CMK (cell line): ENCODE results near the gene SOX4.
A peak's percentile ranks its signal among the peaks of the same experiment; 100 is the strongest.
"Not testable (repeated sequence)": the region's sequence is repeated elsewhere in the genome, so short reads cannot be mapped to it uniquely, and the experiment has no call there.

Experiments used
- DNase-seq: peaks from one replicate; pipeline ENCODE4 v3.0.0-alpha.2; 2010; ENCODE audit warnings: low read depth

SOX4 gene

GRCh38 chr6:21593412-21593926 lies at the start of gene SOX4:
Gene SOX4 (plus strand): TSS chr6:21593751. CDS start chr6:21594535, 784 bp downstream.
- peak; percentile 80 for DNase-seq

GRCh38 chr6:21552286-21552685 lies 41.3 kb upstream of the SOX4 start:
- DNase-seq = not testable (repeated sequence)

- DNase-seq = no peak
These were observed 39.3 kb upstream of the SOX4 start for GRCh38 chr6:21554286-21554685.

DNA sequence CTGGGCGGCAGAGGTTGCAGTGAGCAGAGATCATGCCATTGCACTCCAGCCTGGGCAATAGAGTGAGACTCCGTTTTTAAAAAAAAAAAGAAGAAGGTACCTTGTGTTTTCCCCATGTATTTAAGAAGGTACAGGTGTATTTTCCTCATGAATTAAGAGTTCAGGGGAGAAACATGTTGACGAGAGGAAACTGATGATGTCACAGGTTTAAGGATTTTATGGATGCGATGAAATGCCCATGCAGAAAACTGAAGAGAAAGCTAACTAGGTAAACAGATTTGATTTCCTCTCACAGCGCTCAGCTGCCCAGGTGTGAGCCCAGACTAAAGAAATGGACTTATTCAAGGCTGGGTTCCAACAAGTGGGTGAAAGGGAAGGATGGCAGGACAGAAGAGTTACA lies 38.4 kb upstream of the SOX4 start:
- DNase-seq = no peak

DNA sequence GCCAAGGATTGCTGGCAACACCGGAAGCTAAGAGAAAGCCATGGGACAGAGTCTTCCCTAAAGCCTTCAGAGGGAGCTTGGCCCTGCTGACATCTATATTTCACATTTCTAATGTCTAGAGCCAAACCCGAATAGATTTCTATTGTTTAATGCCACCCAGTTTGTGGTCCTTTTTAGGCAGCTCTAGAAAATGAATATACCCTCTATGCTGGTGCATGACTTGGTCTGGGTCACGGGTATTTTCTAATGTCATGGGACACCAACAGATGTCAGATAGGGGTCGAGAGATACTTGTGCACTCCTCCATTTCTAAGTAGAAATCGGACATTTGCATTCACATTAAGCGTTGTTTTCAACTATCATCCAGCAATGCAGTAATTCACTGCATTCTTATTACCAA lies 37.0 kb upstream of the SOX4 start:
- DNase-seq = no peak

DNA sequence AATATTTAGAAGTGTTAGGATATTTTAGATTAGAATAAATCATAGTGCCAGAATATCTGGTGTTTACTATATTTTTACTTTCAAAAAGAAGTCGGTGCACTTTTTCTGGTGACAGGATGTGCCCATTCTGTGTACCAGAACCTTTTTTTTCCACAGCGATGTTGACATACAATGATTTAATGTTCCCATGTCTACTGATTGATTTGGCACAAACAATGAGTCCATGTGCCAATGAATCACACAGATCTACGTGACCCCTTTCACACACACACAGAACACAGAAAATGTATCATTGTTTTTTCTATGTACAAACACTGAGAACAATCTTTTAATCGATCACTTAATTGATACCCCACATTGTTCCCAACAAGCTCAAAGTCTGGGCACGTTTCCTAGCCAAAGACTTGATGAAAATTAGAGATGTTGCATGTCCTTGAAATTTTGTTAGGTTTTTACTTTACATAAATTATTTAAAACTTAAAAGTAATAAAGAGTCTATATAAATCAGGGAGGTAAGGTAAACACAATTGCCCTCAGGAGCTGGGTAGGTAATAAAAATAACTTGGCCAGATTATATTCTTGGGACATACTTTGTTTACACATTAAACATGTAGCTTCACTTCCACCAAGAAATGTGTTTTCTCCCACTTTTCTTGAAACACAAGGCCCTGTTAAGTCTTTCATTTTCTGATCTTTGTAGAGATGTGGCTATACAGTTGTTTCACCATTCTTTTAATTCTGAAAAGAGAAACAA lies 36.4 kb upstream of the SOX4 start:
- DNase-seq = no peak

DNA sequence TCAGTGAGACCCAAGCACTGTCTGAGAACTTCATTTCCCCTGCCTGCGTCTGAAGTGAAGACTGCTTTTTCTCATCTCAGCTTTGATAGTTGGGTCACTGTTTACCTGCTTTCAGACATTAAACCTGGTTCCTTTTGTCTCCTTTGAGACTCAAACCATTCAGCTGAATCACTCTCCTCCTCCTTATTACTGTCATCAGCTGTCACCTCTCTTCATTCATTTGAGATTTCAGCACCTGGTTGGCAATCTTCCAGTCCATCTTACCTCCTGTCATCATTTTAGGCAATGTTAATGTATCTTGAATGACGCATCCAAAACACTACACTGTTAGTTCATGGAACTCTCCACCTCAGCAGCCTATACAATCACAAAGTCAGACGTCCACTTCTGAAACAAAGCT lies 34.3 kb upstream of the SOX4 start:
- DNase-seq = no peak

- DNase-seq = no peak
These were observed 33.3 kb upstream of the SOX4 start for GRCh38 chr6:21560249-21560648.

DNA sequence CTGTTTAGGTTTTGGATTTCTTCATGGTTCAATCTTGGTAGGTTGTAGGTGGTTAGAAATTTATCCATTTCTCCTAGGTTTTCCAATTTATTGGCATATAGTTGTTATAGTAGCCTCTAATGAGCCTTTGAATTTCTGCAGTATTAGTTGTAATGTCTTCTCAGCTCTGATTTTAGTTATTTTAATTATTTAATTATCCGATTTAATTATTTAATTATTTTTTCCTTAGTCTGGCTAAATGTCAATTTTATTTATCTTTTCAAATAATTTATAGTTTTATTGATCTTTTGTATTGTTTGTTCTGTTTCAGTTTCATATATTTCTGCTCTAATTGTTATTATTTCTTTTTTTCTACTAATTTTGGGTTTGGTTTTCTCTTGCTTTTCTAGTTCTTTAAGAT lies 28.1 kb upstream of the SOX4 start:
- no peak for DNase-seq

GRCh38 chr6:21578523-21578922 lies 15.0 kb upstream of the SOX4 start:
- no peak for DNase-seq

- no peak for DNase-seq
These were observed 10.9 kb upstream of the SOX4 start for GRCh38 chr6:21582651-21583050.

GRCh38 chr6:21586300-21586699 lies 7.3 kb upstream of the SOX4 start:
- DNase-seq = no peak

GRCh38 chr6:21586740-21587178 lies 6.8 kb upstream of the SOX4 start:
- DNase-seq = no peak

DNA sequence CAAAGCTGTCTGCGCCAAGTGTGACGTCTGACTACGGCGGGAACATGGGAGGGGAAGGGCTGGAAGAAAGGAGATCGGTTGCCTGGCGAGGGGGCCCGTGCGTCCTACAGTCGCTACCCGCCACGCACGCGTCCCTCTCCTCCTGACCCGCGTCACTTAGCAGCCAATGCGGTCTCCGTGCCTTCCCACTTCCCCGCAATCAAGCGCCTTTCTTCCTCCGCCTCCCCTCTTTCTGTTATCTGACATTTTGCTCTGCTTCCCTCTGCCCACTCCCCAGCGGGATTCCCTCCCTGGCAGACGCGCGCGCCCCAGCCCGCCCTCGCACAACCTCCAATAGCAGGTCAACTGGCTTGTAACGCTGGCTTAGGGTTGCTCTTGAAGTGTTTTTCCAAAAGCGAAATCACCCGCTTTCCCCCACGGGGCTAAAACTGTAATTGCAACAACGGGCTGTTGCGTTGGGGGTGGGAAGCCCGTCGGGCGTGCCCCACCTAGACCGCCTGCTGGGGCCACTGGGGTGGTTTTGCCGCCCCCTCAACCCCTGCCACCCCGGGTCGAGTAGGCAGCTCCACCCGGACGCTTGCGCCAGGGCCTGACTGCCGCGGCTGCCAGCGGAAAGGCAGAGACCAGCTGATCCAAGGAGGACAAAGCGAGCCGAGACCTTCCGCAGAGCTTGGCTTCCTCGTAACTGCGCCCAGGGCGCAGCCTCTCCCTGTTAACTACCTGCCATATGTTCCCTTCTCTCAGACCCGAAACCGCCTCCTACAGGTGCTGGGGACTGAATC lies 6.2 kb upstream of the SOX4 start:
- no peak for DNase-seq

DNA sequence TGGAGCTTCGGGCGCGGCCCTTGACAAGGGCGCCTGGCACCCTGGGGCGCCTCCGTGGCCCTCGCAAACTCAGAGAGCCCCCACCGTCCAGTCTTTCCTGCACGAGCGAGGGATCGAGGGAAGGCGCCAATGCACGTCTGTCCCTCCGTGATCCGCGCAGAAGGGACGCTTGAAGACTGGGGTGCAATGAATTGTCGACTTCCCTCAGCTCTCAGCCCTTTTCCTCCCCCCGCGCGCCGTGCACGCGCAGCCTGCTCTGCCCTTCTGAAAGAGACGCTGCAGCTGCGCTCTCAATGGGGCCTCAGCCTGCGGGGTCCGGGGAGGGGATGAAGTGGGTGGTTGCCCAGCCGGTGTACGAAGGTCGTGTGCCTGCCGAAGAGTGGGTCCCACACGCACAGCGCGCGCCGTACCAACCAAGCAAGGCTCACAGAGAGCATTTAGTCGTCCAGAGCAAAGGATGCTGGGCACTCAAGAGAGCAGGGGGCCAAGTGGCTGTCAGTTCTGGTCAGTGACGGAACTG lies 5.5 kb upstream of the SOX4 start:
- DNase-seq = no peak

DNA sequence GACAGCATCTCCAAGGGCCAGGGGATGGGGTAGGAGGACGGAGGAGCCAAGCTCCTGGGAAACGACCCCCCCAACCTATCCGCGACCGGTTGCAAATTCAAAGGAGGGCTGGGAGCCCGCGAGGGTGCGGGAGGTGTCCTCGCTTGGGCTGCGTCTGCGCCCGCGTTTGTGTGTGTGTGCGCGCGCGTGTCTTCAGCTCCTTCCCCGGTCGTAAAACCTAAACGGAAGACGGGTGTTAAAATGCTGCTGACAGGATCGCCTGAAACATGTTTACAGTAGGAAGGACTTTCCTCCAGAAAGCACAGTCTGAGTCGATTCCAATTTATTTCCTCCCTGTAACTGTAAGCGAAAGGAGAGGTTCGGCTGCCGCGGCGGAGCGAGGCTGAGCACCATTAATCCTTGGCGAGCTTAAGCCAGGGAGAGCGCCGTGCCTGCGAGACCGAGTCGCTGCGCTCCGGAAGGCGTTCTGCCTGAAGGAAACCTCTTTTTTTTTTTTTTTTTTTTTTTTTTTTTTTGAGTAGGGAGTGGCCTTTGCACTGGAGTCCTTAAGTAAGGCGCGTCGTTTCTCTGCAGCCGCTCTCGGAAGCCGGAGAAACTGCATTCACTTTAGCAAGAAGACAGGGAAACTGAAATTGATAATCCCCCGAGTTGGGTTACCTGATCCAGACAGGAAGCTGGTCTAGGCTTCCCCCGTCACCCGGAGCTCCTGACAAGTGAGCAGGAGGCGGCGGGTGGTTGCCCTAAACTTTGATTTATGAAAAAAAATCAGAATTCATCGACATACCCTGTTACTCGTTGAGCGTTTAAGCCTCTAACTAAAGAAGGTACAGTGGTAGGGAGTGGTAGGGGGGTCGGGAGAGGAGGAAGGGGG lies 4.8 kb upstream of the SOX4 start:
- DNase-seq = no peak

DNA sequence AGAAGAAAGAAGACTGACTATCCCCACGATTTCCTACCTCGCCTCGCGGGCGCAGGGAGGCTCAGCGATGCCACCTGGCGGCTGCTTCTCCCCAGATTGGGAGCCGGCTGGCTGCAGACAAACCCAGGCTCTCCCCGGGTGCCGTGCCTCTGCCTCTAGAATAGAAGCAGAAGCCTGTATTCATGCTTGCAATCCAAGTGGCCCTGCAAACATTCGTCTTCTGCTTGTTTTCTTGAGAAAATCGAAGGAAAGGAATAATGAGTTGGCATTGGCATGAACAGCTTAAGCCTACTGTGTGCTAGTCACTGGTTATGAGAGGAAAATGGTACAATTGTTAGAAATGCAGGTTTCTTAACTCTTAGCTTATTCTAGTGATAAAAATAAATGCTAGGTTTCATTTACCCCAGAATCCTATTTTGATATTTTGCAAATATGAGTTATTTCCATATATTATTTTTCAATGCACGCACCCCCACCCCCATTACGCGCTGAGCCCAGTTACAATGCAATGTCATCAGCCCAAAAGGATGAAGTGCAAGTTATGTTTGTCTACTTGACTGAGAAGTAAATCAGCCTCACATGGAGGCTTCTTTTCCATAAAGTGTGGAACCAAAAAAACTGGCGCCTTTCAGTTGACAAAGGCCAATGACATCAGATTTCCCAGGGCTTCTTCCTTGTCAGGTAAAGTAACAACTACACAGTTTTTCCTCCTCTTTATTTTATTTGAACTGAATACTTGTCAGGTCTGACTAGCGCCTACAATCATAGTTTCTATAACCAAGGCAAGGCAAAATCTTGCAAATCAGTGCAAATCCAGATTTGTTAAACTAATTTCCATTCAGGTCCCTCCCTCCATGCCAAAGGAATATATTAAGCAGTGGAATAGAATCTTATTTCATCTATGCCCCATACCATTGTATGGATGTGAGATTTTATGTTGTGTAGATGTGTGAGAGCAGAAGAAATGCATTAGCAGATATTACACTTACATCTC lies 3.9 kb upstream of the SOX4 start:
- no peak for DNase-seq

DNA sequence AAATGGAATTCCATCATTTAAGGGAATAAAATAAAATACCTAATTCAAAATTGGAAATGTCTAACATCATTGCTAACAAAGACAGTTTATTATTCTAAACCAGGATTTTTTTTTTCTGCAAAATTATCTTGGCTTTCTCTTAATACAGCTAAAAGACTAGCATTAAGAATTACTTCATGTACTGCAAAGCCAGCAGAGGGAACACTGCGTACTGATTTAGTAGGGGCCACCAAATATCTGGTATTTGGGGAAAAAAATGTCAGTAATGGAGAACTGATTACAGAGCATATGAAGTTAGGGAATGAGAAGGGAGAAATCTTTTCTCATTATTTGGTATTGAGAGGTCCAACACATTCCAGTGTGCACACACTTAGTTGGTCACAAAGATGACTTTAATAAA lies 3.2 kb upstream of the SOX4 start:
- no peak for DNase-seq

DNA sequence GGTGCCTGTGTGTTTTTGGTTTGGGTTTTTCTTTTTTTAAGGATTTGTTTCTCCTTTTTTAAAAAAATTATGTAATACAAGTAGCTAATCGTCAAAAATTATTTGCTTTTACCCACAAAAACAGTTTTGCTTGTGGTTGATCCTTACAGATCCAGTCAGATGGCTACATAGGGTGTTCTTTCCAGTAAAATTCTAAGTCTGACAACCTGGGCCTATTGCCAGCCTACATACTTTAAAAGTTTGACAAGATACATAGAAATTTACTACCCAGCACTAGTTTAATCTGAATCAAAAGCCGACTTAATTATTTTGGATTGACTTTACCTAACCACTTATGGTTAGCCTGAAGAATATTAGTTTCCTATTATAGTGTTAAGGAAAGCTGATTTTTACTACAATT lies 2.1 kb upstream of the SOX4 start:
- no peak for DNase-seq

DNA sequence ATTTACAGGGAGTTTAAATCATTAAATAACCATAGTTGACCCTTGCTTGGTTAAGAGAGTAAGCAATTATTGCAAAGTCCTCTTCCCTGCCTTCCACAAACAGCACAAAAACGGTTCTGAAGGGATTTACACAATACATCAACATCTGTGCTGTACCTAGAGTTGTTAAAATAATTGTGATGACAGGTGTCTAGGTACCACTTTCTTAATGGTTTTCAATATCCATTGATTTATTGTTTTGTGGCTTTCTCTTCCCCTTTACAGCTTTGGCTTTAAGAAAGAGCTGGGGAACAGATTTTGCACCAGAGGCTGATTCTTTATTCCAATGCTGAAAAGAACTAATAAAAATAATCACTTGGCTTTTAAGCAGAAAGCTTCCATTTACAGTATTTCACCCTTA lies 598 bp upstream of the SOX4 start:
- no peak for DNase-seq

DNA sequence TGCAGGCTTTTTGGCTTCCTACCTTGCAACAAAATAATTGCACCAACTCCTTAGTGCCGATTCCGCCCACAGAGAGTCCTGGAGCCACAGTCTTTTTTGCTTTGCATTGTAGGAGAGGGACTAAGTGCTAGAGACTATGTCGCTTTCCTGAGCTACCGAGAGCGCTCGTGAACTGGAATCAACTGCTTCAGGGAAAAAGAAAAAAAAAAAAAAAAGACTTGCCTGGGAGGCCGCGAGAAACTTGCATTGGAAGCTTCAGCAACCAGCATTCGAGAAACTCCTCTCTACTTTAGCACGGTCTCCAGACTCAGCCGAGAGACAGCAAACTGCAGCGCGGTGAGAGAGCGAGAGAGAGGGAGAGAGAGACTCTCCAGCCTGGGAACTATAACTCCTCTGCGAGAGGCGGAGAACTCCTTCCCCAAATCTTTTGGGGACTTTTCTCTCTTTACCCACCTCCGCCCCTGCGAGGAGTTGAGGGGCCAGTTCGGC lies 420 bp downstream of the SOX4 start:
- no peak for DNase-seq
